ENCODE results near the gene AATK.

AATK gene

GRCh38 chr17:81128338-81128737, 37.7 kb downstream of the AATK start:
- no peak for DNase-seq (ENCODE audit: low read depth)

DNA sequence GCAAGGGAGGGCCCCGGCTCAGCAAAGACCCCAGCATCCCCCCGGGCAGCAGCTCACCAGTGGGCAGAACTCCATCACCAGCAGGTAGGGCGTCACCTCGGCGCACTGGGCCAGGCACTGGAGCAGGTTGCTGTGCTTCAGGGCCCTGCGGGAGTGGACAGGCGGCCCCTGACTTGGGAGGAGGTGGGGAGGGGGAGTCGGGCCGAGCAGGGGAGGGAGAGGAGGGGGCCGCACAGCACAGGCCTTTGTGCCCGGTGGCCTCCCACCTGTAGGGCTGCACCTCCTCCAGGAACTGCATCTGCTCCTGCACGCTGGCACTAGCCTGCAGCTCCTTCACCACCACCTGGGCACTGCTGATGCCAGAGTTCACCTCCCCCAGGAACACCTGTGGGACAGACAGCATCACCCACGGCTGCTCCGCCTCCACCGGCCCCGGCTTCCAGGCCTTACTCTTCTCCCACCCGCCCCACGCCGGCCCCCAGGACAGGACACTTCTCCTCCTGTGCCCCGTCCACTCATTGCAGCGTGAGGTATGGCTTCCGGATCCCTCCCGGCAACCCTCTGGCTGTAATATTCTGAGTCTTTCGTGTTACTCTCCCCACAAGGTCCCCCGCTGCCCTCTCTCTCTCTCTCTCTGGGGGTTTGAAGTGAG, 38.4 kb downstream of the AATK start:
- DNase-seq (ENCODE audit: low read depth), result no peak

DNA sequence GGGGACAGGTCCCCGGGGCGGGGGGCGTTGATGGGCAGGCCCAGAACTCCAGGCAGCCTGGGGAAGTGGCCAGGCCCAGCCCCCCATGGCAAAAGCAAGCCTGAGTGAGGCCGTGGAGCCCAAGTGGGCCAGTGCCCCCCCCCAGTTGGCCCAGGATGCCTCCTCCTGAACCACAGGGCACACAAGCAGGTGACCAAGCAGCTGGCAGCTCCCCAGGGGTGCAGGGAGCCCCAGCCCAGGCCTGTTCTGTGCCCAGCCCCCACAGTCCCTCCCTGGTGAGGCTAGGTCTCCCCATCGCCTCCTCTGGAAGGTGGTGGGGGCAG, 38.9 kb downstream of the AATK start:
- no peak for DNase-seq (ENCODE audit: low read depth)

GRCh38 chr17:81126281-81127132, 39.5 kb downstream of the AATK start:
- no peak for DNase-seq (ENCODE audit: low read depth)

- no peak for DNase-seq (ENCODE audit: low read depth)
These were observed 40.4 kb downstream of the AATK start for GRCh38 chr17:81125573-81126081.

GRCh38 chr17:81124377-81124776, 41.6 kb downstream of the AATK start:
- no peak for DNase-seq (ENCODE audit: low read depth)

DNA sequence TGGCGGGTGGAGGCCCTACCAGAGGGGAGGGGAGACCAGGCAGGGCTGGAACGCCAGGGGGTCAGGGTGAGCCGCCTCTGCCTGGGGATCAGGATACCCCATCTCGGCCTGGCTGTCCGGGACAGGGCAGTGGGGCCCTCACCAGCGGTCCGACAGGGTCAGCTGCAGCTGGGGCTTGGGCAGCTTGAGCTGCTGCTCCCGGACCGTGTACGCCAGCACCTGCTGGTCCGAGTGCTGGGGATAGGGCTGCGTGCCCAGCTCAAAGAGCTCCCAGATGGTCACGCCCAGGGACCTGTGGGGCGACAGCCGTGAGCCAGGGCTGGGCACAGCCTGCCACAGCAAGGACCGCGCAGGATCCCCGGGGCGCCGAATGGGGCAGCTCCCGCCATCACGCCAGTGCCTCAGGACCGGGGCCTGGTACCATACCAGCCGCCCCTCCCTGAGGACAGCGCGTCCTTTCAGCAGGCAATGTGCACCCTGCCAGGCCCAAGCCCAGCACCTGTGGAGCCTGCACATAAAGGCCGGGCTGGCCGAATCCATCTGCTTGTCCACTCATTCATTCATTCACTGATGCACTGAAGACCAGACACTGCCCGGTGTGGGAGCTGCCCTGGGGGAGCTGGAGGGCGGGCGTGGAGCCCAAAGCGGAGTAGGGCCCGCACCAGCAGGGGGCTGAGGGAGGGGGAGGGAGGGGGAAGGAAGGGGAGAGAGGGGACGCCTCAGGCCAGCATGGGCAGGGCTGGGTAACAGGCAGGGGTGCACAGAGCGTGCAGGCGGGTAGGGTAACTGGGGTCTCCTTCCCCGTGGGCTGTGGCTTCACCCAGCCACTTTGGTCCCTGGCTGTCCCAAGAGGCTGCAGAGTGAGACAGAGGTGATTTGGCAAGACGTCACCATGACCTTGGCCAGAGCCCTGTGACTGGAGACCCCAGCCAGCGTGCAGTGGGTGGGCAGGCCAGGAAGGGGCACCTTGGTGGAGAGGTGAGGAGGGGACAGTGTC, 42.7 kb downstream of the AATK start:
- DNase-seq (ENCODE audit: low read depth), result no peak

DNA sequence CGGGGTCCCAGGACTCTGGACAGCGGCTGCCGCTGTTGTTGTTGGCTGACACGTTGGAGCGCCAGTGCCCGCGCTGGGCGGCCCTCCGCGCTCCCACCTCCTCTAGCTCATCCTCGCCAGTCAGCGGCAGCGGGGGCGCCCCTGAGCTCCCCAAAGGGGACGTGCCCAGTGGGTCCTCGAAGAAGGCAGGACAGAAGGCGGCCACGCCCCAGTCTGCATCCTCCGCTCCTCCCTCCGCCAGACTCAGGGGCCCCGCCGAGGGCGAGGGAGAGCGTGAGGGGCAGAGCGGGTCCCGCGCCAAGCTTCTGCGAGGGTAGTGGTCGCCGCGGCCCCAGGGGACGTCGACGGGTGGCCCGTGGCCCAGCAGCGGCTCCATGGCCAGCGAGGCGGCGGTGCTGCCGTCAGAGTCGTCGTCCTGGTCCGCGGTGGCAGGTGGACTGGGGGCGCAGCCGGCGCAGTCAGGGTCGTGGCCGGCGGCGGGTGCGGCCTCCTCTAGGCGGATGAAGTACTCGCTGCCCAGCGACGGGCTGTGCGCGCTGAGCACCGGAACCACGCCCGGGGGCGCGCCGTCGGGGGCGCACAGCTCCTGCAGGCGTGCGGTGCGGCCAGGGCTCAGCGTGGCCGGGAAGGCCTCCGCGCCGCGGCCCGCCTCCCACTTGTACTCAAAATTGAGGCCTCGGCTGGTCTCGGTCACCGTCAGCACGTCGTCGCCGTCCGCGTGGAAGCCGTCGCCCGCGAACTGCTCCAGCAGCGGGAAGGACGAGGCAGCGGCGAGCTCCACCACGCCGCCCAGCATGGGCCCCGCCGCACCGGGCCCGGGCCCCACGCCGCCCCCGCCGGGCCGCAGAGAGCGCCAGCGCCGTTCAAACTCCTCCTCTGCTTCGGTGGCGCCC, 43.9 kb downstream of the AATK start:
- DNase-seq (ENCODE audit: low read depth), result no peak

DNA sequence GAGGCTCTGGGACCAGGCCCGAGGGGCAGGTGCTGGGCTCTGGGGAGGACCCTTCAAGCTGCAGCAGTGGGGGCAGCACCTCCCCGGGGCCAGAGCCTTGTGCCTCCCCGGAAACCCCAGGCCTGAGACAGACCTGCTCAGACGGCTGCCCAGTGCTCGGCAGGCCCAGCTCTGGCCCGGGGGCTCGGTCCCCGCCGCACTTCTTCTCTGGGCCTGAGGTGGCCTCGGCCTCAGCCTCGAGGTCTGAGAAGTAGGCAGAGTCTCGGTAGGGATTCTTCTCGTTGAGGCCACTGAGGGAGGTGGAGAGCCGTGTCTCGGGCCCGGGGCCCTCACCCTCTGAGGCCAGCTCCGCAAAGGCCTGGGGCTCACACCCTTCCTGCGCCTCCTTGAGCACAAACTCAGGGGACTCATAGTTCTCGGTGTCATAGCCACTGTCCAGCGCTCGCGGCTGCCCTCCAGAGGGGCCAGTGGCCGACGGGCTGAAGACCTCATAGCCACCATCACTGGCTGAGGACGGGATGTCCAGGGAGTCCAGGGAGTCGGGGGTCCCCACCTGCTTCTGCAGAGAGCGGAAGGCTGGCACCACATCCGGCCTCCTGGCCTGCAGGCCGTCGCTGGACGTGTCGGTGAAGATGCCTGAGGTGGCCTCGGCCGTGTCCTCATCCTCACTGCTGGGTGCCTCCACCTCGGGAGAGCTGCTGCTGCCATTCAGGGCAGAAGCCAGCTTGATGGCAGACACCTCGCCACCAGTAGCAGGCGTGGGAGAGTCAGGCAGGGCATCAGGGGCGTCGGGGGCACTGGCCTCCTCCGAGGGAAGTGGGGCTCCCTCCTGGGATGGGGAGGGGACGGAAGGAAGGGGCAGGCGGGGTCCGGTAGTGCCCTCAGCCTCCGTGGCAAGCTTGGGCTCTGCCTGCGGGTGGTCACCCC, 45.1 kb downstream of the AATK start:
- no peak for DNase-seq (ENCODE audit: low read depth)

- no peak for DNase-seq (ENCODE audit: low read depth)
These were observed 45.9 kb downstream of the AATK start for GRCh38 chr17:81120149-81120484.

DNA sequence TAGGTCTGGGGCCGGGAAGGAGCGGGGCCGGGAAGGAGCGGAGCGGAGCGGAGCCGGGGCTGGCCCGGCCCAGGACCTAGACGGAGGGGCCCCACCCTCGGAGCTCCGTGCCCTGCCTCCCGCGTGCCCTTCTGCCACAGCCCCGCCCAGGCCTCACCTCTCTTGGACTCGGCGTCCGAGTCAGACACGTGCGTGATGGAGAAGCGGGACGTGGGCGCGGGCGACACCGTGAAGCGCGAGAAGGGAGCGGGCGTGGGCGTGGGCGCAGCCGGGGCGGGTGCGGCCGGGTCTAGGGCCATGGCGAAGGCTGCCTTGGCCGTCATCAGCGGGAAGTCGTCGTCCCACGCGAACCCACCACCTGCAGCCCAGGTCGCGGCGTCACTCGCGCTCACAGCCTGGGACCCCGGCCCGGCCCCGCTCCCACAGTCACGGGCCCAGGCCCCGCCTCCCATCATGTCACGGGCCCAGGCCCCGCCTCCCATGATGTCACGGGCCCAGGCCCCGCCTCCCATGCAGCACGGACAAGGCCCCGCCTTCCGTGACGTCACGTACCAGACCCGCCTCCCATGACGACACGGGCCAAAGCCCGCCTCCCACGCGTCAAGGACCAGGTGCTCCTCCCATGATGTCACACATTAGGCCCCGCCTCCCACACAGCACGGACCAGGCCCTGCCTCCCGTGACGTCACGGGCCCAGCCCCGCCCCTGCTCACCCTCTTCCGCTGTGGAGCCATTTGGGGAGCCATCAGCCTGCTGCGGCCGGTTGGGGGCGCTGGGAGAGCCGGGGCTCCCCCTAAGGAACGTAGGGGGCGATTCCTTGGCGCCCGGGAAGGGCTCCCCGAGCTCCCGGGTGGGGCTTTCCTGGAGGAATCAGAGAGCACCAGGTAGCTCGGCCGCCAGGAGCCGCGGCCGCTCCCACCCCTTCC, 46.5 kb downstream of the AATK start:
- peak; percentile 64 for DNase-seq (ENCODE audit: low read depth)

DNA sequence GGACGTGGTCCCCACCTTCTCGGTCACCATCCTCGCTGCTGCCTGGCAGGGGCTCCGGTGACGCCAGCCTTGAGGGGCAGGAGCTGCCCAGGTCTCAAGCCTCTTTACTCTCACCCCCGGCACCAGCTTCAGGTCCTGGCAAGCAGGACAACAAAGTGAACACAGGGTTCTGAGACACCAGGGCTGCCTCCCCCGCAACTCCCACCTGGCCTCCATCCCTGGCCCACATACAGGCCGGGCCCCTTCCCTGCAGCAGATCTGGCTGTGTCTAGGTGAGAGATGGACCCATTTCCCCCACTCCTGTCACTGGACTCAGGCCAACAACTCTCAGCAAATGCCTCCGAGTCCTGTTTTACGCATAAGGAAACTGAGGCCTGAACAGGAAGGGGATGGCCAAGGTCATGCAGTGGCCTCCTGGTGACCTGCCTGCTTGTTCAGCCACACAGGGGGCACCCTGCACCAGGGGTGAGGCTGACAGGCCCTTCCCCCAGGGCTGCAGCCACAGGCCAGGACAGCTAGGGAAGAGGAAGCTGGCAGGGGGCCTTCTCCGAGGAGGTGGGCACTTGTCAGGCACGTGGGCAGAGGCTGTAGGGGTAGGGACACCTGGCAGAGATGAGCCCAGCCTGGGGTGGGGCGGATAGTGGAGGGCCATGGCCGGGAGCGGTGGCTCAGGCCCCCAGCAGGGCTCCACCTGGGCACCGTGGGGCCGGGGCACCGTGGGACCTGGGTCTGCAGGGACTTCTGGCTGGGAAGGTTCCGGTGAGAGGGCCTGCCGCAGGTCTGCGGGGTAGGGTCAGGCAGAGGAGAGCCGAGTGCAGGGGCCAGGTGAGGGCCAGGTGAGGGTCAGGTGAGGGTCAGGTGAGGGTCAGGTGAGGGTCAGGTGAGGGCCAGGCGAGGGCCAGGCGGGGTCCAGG, 47.5 kb downstream of the AATK start:
- no peak for DNase-seq (ENCODE audit: low read depth)

GRCh38 chr17:81117672-81118198, 48.3 kb downstream of the AATK start:
- DNase-seq (ENCODE audit: low read depth), result no peak

DNA sequence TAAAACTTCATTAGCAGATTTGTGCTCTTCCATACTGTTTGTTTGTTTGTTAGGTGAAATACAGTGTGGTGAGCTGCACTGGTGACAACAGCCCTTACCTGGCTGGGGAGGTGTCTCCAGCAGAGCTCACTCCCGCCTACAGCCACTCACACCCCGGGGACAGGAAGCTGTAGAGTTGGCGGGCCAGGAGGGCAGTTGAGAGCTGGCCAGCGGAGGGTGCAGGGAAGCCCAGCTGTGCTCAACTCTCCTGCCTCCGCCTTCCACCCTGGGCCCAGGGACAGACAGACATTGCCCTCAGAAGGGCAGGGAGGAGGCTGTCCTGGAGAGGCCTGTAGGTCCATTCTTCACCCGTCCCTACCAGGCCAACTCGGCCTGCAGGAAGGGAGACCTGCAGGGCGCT, 49.3 kb downstream of the AATK start:
- DNase-seq (ENCODE audit: low read depth), result no peak

GRCh38 chr17:81115749-81116464, 50.1 kb downstream of the AATK start:
- DNase-seq (ENCODE audit: low read depth), result no peak

GRCh38 chr17:81115219-81115618, 50.8 kb downstream of the AATK start:
- DNase-seq (ENCODE audit: low read depth), result no peak
